ENCODE data around the gene UCK2. TPM values are rescaled to one million over a fixed set of nuclear protein-coding genes. Genes with fewer than 3 reads are reported as not detected.
"Not testable (repeated sequence)": the region's sequence is repeated elsewhere in the genome, so short reads cannot be mapped to it uniquely, and the experiment has no call there.

Gene UCK2
- total RNA-seq, 1 donor from 2014 or later, result 59.3 TPM

DNA sequence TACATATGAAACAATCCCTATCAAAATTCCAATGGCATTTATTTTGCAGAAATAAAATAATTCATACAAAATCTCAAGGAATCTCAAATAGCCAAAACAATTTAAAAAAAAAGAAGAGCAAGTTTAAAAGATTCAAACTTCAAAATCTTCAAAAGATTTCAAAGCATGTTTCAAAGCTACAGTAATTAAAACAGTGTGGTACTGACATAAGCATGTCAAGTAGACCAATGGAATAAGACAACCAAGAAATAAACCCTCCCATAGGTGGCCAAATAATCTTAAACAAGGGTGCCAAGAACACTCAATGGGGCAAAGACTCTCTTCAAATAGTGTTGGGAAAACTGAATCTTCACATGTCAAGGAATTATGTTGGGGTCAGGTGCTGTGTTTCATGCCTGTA lies 28.0 kb upstream of the UCK2 start:
- TF ChIP-seq, protein P1, sequence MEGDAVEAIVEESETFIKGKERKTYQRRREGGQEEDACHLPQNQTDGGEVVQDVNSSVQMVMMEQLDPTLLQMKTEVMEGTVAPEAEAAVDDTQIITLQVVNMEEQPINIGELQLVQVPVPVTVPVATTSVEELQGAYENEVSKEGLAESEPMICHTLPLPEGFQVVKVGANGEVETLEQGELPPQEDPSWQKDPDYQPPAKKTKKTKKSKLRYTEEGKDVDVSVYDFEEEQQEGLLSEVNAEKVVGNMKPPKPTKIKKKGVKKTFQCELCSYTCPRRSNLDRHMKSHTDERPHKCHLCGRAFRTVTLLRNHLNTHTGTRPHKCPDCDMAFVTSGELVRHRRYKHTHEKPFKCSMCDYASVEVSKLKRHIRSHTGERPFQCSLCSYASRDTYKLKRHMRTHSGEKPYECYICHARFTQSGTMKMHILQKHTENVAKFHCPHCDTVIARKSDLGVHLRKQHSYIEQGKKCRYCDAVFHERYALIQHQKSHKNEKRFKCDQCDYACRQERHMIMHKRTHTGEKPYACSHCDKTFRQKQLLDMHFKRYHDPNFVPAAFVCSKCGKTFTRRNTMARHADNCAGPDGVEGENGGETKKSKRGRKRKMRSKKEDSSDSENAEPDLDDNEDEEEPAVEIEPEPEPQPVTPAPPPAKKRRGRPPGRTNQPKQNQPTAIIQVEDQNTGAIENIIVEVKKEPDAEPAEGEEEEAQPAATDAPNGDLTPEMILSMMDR (conservative IDR thresholded peaks at IDR 0.05), result no peak
- Mint-ChIP-seq H3K4me1 (ENCODE audit: unreplicated experiment) (no peaks in the 10 kb centered on the region), H3K36me3 (no peaks in the 10 kb centered on the region)

DNA sequence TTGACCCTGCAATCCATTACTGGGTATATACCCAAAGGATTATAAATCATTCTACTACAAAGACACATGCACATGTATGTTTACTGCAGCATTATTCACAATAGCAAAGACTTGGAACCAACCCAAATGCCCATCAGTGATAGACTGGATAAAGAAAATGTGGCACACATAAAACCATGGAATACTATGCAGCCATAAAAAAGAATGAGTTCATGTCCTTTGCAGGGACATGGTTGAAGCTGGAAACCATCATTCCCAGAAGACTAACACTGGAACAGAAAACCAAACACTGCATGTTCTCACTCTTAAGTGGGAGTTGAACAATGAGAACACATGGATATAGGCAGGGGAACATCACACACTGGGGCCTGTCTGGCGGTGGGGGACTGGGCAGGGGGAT lies 22.9 kb upstream of the UCK2 start:
- DNase-seq (ENCODE audit: extremely low spot score, unreplicated experiment); H3K27ac Mint-ChIP-seq; H3K27me3 Mint-ChIP-seq; H3K9me3 Mint-ChIP-seq; H3K4me1 Mint-ChIP-seq (ENCODE audit: unreplicated experiment); H3K4me3 Mint-ChIP-seq; H3K36me3 Mint-ChIP-seq: not testable (repeated sequence)

More for the DNA sequence above, 28.0 kb upstream of the UCK2 start:
- no peak overlapping the region for H3K4me3 Mint-ChIP-seq
- DNase-seq (ENCODE audit: extremely low spot score, unreplicated experiment), result no peak
- H3K27ac Mint-ChIP-seq, result no peak overlapping the region
- H3K9me3 Mint-ChIP-seq, result peaks cover 12% of the 10 kb centered on the region
- H3K27me3 Mint-ChIP-seq, result peaks cover 3% of the 10 kb centered on the region

DNA sequence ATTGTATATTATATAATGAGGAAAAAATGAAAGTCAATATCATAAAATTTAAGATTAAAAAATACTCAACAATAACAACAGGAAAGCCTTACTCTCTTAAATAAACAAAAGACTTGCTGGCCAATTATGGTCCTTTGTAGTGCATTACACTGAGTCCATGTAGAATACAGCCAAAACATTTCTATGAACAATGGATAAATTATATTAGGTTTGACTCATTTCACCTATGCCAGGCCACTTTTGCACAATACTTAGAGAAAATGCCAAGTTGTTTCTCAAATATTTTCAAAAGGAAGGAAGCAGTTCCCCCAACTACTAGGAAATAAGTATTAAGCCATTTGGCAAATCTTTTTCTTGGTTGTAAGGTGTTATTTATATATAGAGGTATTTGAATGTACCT lies 19.8 kb upstream of the UCK2 start:
- H3K4me1 Mint-ChIP-seq (ENCODE audit: unreplicated experiment), result no peaks in the 10 kb centered on the region
- no peak overlapping the region for H3K27ac Mint-ChIP-seq
- peaks cover 13% of the 10 kb centered on the region for H3K27me3 Mint-ChIP-seq
- H3K36me3 Mint-ChIP-seq, result no peaks in the 10 kb centered on the region
- H3K9me3 Mint-ChIP-seq, result no peaks in the 10 kb centered on the region
- DNase-seq (ENCODE audit: extremely low spot score, unreplicated experiment), result no peak
- TF ChIP-seq, protein P1 (conservative IDR thresholded peaks at IDR 0.05), result no peak
- H3K4me3 Mint-ChIP-seq, result no peak overlapping the region

DNA sequence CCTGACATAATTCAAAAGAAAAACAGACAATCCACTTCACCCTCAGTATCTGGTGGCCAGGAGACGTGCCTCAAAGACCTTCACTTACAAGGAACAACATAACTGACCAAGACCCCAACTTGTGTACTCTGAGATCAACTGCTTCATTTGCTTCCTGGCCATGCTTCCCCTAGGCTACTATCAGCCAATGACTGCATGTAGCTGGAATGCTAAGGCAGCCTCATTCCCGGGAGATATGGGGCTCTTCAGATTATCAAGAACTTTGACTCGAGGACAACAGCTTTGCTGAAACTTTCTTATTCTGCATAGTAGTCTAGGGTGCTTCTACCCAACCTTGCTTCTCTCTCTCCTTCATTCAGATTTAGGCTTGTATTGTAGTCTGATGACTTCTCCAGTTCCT lies 11.7 kb upstream of the UCK2 start:
- DNase-seq (ENCODE audit: extremely low spot score, unreplicated experiment), result no peak
- Mint-ChIP-seq H3K4me3 (no peak overlapping the region), H3K4me1 (ENCODE audit: unreplicated experiment) (no peaks in the 10 kb centered on the region), H3K27me3 (no peaks in the 10 kb centered on the region), H3K27ac (no peak overlapping the region), H3K9me3 (no peaks in the 10 kb centered on the region), H3K36me3 (no peaks in the 10 kb centered on the region)
- TF ChIP-seq, protein P1 (conservative IDR thresholded peaks at IDR 0.05), result no peak

DNA sequence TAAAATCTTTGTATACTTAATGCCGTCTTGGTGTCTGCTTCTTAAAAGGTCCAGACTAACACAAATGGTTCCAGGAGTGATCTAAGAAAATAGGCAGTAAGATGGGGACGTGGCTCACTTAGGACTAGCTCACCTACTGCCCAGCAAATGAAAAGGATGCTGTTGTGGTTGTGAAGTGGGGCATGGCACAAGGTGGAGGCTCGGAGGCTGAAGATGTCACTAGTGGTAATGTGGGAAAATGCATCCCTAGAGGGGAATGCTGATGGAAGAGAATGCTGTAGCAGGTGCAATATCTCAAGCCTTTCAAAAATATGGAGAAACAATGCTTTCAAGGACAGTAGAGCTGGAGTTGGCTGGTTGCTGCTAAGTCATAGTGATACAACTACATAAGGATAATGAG lies 11.3 kb upstream of the UCK2 start:
- Mint-ChIP-seq H3K27ac (no peak overlapping the region), H3K4me3 (no peak overlapping the region), H3K4me1 (ENCODE audit: unreplicated experiment) (no peaks in the 10 kb centered on the region), H3K9me3 (no peaks in the 10 kb centered on the region), H3K36me3 (no peaks in the 10 kb centered on the region), H3K27me3 (no peaks in the 10 kb centered on the region)
- DNase-seq (ENCODE audit: extremely low spot score, unreplicated experiment), result no peak
- TF ChIP-seq, protein P1 (conservative IDR thresholded peaks at IDR 0.05), result no peak

DNA sequence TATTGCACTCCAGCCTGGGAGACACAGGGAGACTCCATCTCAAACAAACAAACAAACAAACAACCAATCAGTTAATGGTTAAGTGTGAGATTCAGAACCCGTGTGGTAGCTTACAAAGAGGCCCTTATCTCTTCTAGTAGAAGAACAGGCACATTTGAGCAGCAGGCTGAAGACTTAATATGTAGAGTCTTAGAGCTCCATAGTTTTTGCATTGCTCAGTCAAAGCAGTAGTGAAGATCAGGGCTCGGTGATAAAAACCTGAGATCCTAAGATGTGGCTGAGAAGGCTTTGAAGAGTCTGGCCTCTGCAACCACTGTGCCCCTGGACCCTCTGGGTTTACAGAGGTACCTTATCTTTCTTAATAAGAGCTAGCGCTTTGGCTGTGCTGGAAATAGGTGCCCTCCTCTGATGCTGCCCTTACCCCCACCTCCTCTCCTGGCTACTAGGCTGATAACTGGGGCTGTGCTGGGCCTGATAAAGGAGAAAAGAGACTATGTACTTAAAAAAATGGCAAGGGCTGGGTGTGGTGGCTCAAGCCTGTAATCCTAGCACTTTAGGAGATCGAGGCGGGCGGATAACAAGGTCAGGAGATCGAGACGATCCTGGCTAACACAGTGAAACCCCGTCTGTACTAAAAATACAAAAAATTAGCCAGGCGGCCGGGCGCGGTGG lies 10.5 kb upstream of the UCK2 start:
- TF ChIP-seq, protein P1 (conservative IDR thresholded peaks at IDR 0.05), result no peak
- Mint-ChIP-seq H3K36me3 (no peaks in the 10 kb centered on the region), H3K4me3 (no peak overlapping the region), H3K4me1 (ENCODE audit: unreplicated experiment) (no peaks in the 10 kb centered on the region), H3K27me3 (no peaks in the 10 kb centered on the region), H3K9me3 (no peaks in the 10 kb centered on the region), H3K27ac (no peak overlapping the region)
- no peak for DNase-seq (ENCODE audit: extremely low spot score, unreplicated experiment)

Data from type B pancreatic cell (in vitro differentiated cells).